ENCODE results near the gene UBE2V1.
"Not testable (repeated sequence)": the region's sequence is repeated elsewhere in the genome, so short reads cannot be mapped to it uniquely, and the experiment has no call there.

The UBE2V1 gene

DNA sequence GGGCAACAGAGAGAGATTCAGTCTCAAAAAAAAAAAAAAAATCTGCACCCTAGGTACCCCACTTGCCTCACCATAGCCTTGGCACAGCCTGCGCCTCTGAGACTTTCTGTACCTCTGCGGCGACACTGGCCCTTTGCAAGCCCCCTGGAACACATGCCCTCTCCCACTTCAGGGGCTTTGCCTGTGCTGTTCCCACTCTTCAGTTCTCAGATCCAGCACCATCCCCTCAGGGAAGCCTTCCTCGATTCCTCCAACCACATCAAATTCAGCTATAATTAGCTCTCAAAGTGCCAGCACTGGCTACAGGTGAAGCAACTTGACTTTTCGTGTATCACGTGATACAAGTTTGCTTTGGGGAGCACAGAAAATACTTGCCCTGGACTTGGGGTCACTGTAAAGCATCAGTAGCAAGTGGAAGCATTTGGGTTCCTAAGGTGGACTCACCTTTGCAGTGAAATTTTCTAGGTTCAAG, 2.1 kb upstream of the UBE2V1 start:
- no peak for DNase-seq

DNA sequence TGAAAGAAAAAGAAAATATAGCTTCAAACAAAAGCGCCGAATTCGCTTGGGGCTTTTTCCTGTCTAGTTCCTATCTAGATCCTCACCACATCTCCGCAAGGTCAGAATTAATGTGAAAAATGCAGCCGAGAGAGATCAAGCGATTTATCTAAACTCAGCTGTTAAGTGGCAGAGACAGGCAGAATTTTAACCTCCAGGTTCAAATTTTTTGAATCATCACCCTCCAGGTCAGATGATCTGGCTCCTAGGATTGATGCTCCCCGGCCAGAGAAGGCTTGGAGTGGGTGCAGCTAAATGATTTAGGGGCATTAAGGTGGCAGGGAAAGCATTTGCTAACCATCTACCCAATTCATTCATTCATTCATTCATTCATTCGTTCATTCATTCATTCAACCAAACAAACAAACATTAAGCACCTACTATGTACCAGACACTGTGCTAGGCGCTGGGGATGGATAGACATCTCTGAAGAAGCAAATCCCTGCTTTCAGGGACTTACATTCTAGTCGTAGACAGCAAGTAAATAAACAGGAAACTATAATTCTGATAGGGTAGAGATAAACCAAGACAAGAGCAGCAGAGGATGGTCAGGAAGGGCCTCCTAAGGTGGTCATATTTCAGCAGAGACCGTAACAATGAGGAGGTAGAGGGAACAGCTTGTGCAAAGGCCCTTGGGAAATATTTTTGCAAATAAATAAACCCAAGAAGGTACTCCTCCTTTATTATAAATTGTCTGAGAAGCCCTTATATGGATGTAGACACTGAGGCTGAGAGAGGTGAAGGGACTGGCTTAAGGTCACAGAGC, 672 bp upstream of the UBE2V1 start:
- DNase-seq: no peak

DNA sequence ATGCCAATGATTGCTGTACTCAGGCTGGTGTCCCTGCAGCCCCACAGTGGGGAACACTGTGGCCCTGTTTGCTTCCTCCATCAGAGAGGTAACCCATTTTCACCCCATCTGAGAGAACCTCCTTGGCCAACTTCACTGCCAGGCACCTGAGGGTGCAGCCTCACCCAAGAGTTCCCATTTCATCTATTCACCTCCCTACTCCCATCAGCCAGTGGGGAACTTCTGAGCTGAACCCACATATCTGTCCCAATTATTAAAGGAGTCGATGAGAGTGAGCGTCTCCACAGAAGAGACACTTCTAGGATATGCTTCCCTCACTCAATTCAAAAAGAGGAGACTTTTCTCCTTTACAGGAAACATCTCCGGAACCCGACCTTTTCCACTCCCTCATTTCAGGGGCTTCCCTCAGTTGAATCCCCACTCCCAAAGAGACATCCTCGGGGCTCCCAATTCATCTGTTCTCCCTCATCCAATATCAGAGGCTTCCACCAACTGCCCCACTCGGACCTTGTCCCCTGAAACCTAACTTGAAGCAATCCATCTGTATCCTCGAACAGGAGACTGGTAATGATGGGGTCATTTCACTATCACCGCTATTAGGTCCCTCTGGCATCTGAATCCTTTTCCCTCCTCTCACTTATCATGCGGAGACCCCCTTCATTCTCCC, 988 bp downstream of the UBE2V1 start:
- DNase-seq: no peak

DNA sequence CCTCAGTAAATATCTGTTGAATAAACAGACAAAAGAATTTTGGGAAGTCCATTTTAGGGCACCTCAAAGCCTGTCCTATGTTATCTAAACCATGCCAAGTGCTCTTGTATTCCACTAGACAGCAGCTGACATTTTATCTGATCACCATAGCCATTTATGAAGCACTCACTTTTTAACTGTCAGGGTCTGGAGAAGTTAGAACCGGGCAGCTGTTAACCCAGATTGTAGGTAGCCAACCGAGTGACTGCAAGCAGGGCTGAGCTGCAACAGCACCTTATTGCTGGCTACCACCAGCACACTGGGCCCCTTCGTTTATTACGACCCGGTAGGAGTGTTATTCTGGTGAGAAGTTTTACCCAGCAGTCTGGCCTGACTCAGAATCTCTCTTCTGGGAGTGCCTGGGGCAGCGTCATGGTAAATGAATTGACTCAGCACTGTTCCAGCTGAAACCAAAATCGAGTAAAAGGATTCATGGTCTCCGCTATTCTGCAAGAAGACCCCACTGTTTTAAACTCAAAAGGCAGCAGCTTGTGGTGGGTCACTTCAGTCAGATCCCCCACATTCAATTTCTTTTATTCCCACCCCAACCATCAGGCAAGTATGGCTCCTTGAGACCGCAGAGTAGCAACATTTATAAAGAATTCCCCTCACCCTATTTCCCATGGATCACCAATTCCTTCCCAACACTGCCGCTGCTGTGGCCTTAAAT, 1.7 kb downstream of the UBE2V1 start:
- no peak for DNase-seq

DNA sequence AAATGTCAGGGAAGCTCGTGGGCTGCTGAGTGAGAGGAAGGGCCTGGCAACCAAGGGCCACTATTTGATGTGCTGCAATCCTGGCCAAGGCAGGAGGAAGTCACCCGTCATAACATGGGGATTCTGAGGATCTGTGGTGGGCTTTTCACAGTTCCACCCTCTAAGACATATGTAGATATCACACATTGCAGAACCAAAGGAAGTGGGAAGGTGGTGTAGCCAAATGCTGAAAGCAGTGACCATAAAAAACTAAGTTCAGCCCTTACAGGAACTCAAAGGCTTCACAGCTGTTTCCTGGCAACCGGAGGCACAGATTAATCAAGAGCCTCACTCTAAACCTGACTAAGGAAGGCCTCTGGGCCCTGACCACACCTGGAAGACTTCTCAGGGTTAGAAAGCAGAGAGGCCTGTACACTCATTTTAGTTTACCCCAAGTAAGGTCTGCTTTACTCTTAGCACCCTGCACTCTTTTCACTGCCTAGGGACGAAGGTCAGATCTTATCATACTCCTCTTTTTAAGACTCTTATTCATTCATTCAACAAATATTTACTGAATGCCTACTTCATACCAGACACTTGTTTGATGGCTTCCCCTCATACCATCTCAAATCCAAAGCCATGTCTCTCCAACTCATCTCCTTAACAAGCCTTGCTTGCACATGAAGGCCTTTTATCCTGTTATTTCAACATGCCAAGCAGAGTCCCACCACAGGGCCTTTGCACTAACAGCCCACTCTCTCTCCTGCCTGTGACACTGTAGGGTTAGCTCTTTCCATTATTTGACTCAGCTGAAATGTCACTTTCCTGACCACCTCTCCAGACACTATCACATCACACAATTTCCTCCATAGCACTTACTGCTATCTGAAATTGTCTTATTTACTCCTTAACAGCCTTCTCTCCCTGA, 2.6 kb downstream of the UBE2V1 start:
- no peak for DNase-seq

DNA sequence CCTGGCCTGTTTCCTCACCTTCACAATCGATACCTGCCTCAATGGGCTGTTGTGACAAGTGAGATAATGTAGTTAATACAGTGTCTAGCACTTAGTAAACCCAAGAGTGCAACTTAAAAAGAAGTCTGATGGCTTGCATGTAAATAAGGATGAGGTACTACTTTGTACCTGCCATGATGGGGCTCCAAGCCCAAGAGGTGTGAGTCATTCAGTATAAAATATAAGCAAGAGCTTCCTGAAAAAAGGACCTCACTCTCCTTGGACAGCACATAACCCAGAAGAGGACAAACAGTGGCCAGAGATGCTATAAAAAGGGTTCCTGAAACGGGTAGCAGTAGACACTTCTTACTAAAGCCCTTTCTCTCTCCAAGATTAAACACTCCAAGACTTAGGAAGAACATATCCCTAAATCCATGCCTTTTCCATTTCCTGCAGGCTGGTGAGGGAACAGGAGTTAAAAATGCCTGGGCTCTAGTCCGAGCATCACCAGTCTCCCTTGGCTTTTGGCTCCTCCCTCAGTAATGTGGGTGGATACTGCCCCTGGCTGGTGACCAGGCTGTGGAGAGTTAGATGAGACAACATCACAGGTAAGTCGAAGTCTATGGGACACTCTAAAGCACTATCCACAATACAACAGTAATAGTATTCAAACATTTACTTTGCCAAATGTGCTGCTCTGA, 4.3 kb downstream of the UBE2V1 start:
- no peak for DNase-seq

DNA sequence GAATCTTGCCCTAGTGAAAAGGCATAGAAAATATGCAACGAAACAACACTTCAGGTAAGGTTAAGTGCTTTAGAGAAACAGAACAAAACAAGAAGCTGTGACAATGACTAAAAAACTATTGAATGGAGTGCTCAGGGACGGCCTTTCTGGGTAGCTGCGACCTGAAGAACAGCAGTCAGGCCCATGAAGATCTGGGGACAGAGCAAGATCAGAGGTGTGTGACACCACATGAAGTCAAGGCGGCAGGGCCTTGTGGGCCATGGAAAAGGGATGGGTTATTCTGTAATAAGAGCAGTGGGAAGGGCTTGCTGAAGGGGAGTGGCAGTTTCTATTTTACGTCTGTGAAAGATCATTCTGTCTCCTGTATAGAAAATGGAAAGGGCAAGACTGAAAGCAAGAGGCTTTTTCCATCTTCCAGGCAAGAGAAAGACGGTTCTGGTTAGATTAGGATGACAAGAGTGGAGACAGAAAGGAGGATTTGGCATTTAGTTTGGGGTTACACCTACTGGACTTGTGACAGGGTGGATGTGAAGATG, 5.1 kb downstream of the UBE2V1 start:
- no peak for DNase-seq

DNA sequence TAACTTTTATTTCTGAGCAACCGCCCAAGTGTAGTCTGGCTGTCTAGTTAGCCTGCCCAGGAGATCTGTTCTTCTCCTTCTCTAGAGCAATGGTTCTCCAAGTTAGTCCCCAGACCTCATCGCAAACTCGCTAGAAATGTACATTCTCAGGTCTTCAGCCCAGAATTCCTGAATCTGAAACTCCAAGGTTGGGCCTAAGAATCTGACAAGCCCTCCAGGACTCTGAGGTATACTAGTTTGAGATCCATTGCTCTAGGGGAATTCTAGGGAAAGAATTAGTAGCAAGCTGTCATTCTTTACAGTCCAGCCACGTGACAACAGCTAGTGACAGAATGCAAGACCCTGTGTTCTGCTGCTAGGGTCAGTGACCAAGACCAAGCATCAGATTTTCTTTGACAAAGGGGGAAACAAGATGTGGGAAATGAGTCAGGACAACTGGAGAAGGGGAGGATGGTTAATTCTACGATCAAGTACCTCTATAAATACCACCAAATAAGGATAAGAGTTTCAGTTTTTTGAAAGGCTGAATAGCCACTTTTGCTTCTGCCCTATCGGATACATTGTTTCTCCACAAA, 5.8 kb downstream of the UBE2V1 start:
- DNase-seq: no peak

DNA sequence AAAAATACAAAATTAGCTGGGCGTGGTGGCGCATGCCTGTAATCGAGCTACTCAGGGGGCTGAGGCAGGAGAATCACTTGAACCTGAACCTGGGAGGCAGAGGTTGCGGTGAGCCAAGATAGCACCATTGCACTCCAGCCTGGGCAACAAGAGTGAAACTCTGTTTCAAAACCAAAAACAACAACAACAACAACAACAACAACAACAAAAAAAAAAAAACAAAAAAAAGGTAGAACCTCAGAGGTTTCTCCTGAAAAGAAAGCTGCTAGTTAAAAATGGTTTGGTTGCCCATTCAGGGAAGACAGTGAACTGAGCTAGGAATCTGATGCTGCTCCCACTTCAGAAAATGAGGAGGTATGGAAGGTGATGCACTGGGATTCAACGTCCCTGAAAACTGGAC, 6.3 kb downstream of the UBE2V1 start:
- DNase-seq: not testable (repeated sequence)

DNA sequence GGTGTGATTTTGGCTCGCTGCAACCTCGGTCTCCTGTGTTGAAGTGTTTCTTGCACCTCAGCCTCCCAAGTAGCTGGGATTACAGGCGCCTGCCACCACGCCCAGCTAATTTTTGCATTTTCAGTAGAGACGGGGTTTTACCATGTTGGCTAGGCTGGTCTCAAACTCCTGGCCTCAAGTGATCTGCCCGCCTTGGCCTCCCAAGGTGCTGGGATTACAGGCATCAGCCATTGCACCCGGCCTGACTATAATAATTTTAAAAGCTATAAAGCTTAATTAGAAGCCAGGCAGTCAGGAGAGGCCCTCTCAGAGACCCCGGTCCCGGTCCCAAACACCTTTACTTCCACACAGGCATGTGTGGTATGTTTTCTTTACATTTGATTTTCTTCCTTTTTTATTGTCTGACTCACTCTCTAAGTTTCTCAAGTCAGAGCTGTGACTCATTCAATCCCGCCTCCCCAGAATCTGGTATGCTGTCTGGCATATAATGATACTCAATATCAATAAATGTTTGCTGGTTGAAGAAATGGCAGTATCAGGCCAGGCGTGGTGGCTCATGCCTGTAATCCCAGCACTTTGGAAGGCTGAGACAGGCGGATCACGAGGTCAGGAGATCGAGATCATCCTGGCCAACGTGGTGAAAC, 9.4 kb downstream of the UBE2V1 start:
- DNase-seq: not testable (repeated sequence)

DNA sequence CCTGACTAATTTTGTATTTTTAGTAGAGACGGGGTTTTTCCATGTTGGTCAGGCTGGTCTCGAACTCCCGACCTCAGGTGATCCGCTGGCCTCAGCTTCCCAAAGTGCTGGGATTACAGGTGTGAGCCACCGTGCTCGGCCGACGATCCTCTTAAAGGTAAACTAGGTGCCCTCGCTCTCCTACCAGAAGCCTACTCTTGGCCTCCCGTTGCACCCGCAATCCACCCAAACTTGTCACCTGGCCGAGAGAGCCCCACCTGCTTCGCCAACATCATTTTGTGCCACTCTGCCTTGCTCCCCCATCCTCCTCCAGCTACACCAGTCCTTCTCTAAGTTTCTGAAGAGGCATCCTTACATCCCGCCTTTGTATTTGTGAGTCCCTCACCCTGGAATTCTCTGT, 10.4 kb downstream of the UBE2V1 start:
- not testable (repeated sequence) for DNase-seq

DNA sequence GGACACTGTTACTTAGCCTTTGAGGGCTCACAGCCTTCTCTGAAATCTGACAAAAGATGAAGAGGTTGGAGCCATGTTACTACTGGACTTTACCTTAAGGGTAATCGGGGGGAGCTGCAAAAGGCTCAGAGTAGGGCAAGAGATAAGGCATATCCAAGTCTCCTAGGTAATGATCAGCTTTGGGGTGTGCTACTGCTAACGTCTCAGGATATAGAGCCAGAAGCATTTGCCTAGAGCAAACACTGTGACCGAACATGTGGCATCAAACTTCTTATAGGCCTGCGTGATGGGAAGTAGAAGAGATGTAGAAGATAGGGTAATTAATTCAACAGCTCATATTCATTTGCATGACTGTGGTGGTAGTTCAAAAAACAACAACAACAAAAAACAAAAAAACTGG, 11.1 kb downstream of the UBE2V1 start:
- DNase-seq: no peak

DNA sequence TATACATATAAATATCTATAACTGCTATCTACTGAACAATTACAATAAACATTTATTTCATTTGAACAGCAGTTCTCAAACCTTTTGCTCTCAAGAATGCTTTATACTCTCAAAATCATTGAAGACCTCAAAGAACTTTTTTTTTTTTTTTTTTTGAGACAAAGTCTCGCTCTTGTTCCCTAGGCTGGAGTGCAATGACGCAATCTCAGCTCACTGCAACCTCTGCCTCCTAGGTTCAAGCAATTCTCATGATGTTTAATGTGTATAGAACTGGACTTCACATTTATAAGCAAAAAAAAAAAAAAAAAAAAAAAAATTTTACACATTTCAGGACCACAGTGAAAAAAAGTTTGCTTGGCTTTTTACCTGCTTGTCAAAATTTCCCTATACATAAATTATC, 11.7 kb downstream of the UBE2V1 start:
- DNase-seq: no peak

DNA sequence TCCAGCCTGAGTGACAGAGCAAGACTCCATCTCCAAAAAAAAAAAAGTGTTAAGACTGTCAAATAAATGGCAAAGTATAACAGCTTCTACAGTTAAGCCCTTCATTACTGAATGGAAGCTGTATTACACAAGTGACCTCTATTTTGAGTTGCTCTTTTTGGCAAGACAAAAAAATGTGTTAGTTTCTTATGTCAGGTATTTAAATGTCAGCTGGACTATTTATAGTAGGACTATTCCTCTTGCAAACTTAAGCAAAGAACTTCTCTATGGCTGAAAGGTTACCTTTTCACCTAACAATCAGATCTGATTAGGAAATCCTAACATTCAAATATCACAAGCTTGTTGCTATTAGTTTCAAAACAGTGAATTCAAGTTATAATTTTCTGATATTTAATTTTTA, 12.4 kb downstream of the UBE2V1 start:
- DNase-seq: no peak

DNA sequence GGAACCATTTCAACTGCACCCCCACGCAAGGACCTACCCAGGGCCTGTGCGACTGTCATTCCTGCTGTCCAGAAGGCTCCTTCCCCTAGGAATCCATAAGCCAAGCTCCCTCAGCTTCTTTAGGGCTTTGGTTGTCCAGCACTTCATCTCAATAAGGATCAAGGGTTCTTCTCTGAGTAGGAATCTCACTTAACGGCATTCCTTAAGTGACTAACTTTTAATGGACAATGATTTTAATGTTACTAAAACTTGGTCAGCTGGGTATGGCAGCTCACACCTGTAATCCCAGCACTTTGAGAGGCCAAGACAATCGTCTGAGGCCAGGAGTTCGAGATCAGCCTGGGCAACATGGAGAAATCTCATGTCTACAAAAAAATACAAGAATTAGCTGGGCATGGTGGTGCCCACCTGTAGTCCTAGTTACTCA, 13.4 kb downstream of the UBE2V1 start:
- no peak for DNase-seq

DNA sequence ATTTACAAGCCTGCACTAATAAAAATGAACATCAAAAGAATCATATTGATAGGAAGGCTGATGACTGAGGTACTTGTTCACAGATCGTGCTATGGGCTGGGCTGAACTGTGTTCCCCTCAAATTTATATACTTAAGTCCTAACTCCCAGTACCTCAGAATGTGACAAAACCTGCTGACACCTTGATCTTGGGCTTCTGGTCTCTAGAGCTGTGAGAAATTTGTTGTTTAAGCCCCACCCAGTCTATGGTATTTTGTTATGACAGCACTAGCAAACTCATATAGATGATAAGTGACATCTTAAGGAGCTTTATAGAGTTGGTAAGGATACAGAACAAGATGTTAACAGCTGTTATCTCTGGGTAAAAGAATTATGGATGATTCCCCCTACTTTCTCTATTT, 13.8 kb downstream of the UBE2V1 start:
- DNase-seq: no peak

DNA sequence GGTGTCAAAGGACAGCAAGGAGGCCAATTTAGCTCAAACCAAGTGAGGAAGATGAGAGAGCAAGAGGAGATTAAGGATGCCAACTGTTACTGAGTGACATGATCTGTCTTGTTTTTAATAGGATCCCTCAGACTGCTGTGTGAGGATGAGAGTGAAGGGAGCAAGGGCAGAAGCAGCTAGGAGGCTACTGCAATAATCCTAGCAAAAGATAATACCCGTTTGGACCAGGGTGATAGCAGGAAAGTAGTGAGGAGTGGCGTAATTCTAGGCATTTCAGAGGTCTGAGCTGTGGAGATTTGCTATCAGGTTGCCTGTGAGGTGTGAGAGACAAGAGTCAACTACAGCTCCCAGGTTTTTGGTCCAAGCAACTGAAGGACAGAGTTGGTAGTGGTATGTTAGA, 14.7 kb downstream of the UBE2V1 start:
- DNase-seq: no peak

DNA sequence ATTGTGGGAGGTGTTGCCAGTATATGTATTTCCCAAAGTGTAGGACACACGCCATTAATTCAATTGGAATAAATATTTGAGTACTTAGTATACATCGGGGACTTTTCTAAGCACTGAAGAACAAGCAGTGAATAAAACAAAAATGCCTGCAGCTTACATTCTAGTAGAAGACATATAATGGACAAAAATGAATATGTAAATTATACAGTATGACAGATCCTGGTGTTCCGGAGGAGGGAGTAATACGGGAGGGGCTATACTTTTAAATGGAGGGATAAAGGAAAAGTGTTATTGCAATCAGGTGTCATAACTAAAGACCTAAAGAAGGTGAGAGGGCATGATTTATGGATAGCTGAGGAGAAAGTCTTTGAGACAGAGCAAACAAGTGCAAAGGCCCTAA, 15.1 kb downstream of the UBE2V1 start:
- DNase-seq: no peak

DNA sequence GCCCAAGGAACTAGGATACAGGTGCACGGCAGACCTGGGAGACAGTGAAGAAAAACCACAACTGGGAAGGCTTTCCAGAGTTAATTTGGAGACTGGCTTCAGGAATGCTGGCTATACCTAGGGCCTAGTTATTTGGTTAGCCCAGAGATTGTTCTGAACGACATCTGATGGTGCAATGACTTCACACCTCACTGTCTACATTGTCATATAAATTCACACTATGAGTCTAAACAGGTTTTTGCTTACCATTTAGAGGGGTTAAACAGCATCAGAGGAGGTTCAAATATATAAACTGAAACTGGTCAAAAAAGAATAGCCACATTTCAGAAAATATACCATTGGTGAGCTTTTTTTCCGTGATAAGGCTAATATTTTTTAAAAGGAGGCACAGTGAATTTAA, 16.7 kb downstream of the UBE2V1 start:
- no peak for DNase-seq

DNA sequence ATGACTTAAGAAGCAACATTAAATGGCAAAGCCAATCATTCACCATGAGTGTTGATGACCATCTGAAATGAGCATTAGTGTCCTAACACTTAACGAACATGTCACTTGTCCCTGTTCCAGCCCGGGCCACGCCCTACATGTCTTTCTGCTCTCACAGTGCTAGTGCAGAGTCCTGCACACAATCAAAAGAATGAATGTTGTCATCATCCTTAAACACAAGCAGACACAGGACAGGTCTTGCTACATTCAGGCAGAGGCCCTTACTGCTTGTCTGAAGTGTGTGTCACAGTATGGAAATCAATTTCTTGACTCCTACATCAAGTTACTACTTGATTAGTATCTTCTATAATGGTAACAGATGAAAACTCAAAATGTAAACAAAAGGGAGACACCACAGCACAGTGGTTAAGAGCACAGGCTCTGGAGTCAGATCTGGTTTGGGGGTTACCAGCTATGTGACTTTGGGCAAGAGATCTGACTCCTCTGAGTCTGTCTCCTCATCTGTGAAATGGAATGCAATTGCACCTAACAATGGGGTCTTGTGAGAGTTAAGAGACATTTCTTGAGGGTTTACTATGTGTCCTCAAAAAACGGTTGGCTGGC, 17.4 kb downstream of the UBE2V1 start:
- no peak for DNase-seq

All from effector CD8-positive, alpha-beta T cell (primary cell).